Glutamatergic neuron (in vitro differentiated cells): Measurements from ENCODE around the gene AUTS2. TPM values are rescaled to one million over a fixed set of nuclear protein-coding genes. Genes with fewer than 3 reads are reported as not detected.
A peak's percentile ranks its signal among the peaks of the same experiment; 100 is the strongest.

ENCODE experiments used
- DNase-seq: peaks from one replicate; pipeline ENCODE4 v3.0.0; 2022
- H3K27ac Mint-ChIP-seq: one replicate; pipeline ENCODE4 v1.8.0; 2020; ENCODE audit warnings: mild to moderate bottlenecking, mixed read lengths, inconsistent platforms; ENCODE audit not compliant: unreplicated experiment
- H3K27me3 Mint-ChIP-seq: one replicate; pipeline ENCODE4 v1.8.0; 2020; ENCODE audit warnings: mild to moderate bottlenecking, moderate library complexity, mixed read lengths, inconsistent platforms; ENCODE audit not compliant: unreplicated experiment
- H3K36me3 Mint-ChIP-seq: one replicate; pipeline ENCODE4 v1.8.0; 2020; ENCODE audit warnings: mild to moderate bottlenecking, mixed read lengths, inconsistent platforms; ENCODE audit not compliant: unreplicated experiment
- H3K4me1 Mint-ChIP-seq: one replicate; pipeline ENCODE4 v1.8.0; 2020; ENCODE audit warnings: mild to moderate bottlenecking, low read depth, mixed read lengths, inconsistent platforms; ENCODE audit not compliant: unreplicated experiment
- H3K4me3 Mint-ChIP-seq: one replicate; pipeline ENCODE4 v1.8.0; 2020; ENCODE audit warnings: mild to moderate bottlenecking, mixed read lengths, inconsistent platforms; ENCODE audit not compliant: unreplicated experiment
- H3K9me3 Mint-ChIP-seq: one replicate; pipeline ENCODE4 v1.8.0; 2020; ENCODE audit warnings: mild to moderate bottlenecking, moderate library complexity, mixed read lengths, inconsistent platforms; ENCODE audit not compliant: unreplicated experiment
- CTCF ChIP-seq: fragments of 200-600 bp; sonication (generic); IDR thresholded peaks from one replicate; pipeline ENCODE4 v1.5.0; 2021; ENCODE audit not compliant: partially characterized antibody, unreplicated experiment
- total RNA-seq: library from RNA; stranded (reverse); fragmentation: NEBNext Ultra II Directional; extraction: Animal tissue kit (Norgen Biotek cat#: 25700); gene quantifications from one replicate; pipeline ENCODE4 v1.2.1, GENCODE V29; 2021; ENCODE audit not compliant: unreplicated experiment

AUTS2 gene
- total RNA-seq, 1 donor from 2014 or later, result 300 TPM

GRCh38 chr7:70720191-70720873 is 1122.1 kb downstream of the AUTS2 start:
- H3K4me3 Mint-ChIP-seq, result no peak overlapping the region
- H3K4me1 Mint-ChIP-seq, result peaks cover 44% of the 10 kb centered on the region
- H3K27ac Mint-ChIP-seq, result no peak overlapping the region
- peaks cover 11% of the 10 kb centered on the region for H3K9me3 Mint-ChIP-seq
- H3K27me3 Mint-ChIP-seq, result peaks cover 5% of the 10 kb centered on the region
- peaks cover 3% of the 10 kb centered on the region for H3K36me3 Mint-ChIP-seq
- no peak for DNase-seq
- no peak for TF ChIP-seq CTCF

DNA sequence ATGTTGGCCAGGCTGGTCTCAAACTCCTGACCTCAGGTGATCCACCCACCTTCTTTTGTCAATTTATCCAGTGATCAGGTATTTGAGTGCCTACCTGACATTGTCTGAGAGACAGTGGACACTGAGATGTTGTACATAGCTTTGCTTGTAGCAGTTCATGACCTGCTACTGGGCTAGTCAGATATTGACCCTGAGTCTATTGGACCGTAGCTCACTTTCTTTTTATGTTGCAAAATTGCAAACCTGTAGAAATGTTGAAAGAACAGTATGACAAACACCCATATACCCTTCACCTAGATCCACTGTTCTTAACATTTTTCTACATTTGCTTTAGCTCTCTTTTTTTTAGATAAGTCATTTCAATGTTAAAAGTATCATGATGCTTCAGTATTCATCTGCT is 1123.2 kb downstream of the AUTS2 start:
- Mint-ChIP-seq H3K4me1 (peaks cover 47% of the 10 kb centered on the region), H3K27me3 (peaks cover 5% of the 10 kb centered on the region), H3K27ac (no peak overlapping the region), H3K4me3 (peak overlapping the region; percentile 2), H3K9me3 (peaks cover 11% of the 10 kb centered on the region), H3K36me3 (peaks cover 3% of the 10 kb centered on the region)
- no peak for TF ChIP-seq CTCF
- no peak for DNase-seq

- Mint-ChIP-seq H3K9me3 (peaks cover 11% of the 10 kb centered on the region), H3K4me1 (peaks cover 44% of the 10 kb centered on the region), H3K27ac (no peak overlapping the region), H3K36me3 (peaks cover 3% of the 10 kb centered on the region), H3K27me3 (peaks cover 2% of the 10 kb centered on the region), H3K4me3 (no peak overlapping the region)
- TF ChIP-seq CTCF, result no peak
- no peak for DNase-seq
These were observed 1125.1 kb downstream of the AUTS2 start for GRCh38 chr7:70723339-70723738.

GRCh38 chr7:70725448-70725847 is 1127.2 kb downstream of the AUTS2 start:
- Mint-ChIP-seq H3K9me3 (peaks cover 16% of the 10 kb centered on the region), H3K36me3 (peaks cover 3% of the 10 kb centered on the region), H3K4me1 (peaks cover 43% of the 10 kb centered on the region), H3K27ac (no peak overlapping the region), H3K27me3 (peaks cover 5% of the 10 kb centered on the region), H3K4me3 (no peak overlapping the region)
- TF ChIP-seq CTCF, result no peak
- DNase-seq, result no peak

DNA sequence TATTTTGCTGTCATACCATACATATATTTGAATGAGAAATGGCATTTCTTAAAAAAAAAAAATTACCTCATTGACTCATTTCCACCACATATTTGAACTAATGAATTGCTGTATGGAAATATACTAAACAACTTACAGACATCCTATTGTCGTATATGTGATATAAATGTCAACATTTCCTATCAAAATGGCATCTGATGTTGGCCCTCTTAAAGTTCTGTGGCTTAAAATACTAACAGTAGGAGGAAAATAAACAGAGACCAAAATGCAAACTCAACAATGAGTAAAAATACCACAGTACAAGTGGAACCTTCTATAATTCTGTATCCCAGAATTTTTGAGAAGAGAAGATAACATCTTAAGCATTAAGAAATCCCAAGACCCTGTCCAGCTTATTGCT is 1128.0 kb downstream of the AUTS2 start:
- Mint-ChIP-seq H3K36me3 (peaks cover 9% of the 10 kb centered on the region), H3K9me3 (peaks cover 15% of the 10 kb centered on the region), H3K4me3 (no peak overlapping the region), H3K27me3 (peaks cover 5% of the 10 kb centered on the region), H3K4me1 (peaks cover 43% of the 10 kb centered on the region), H3K27ac (no peak overlapping the region)
- no peak for DNase-seq
- no peak for TF ChIP-seq CTCF
